ENCODE data around the gene TMEM131L.
"Not testable (repeated sequence)": the region's sequence is repeated elsewhere in the genome, so short reads cannot be mapped to it uniquely, and the experiment has no call there.

TMEM131L gene

DNA sequence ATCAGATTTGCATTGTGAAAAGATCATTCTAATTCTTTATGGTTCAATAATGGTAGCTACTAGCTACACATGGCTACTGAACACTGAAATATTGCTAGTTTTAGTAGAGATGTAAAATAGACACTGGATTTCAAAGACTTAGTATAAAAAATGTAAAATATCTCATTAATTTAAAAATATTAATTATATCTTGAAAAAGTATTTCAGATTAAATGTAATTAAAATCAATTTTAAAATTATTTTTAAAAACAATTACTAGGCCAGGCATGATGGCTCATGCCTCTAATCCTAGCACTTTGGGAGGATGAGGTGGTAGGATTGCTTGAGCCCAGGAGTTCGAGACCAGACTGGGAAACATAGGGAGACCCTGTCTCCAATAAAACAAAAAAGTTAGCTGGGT is 197.5 kb downstream of the TMEM131L start:
- Histone ChIP-seq H4K91ac (ENCODE audit: low read length) (no peak overlapping the region), H3K4ac (ENCODE audit: low read depth in 1 of 2, low read length in 2 of 2) (no peak overlapping the region), H3K4me1 (ENCODE audit: control insufficient read depth, insufficient read depth, low read depth, low read length) (no peaks in the 10 kb centered on the region), H3K18ac (ENCODE audit: low read depth in 1 of 2, low read length in 2 of 2) (no peak overlapping the region), H3K14ac (ENCODE audit: low read length in 2 of 2) (no peak overlapping the region), H2AK5ac (ENCODE audit: low read length, severe bottlenecking) (no peak overlapping the region), H2BK12ac (ENCODE audit: low read length in 2 of 2) (no peak overlapping the region), H2BK5ac (ENCODE audit: low read depth, low read length, poor library complexity, severe bottlenecking) (no peak overlapping the region), H3K27ac (ENCODE audit: low read length, poor library complexity, severe bottlenecking) (no peak overlapping the region), H4K8ac (ENCODE audit: low read length) (no peak overlapping the region), H2BK120ac (ENCODE audit: low read depth, low read length) (no peak overlapping the region), H3K27me3 (ENCODE audit: control insufficient read depth in 1 of 2, insufficient read depth in 1 of 2, low read length in 2 of 2) (peaks cover 0 to 5% of the 10 kb centered on the region in 2 experiments), H3K23ac (ENCODE audit: low read length in 2 of 2) (no peak overlapping the region), H2AFZ (ENCODE audit: low read depth, low read length) (no peak overlapping the region), H3K9me3 (ENCODE audit: control insufficient read depth, low read length) (no peaks in the 10 kb centered on the region), H3K4me2 (ENCODE audit: low read length, poor library complexity, severe bottlenecking) (no peak overlapping the region), H2BK15ac (ENCODE audit: low read depth, poor library complexity, severe bottlenecking) (no peak overlapping the region), H3K79me1 (replicated peaks; ENCODE audit: low read length, poor library complexity, severe bottlenecking) (no peaks in the 10 kb centered on the region), H3K36me3 (ENCODE audit: control insufficient read depth in 1 of 2, insufficient read depth in 2 of 2, low read depth in 1 of 2, low read length in 2 of 2) (no peaks in the 10 kb centered on the region), H3K9ac (ENCODE audit: low read length) (no peak overlapping the region), H3K4me3 (ENCODE audit: insufficient read depth in 1 of 2, low read depth in 1 of 2, low read length in 2 of 2) (no peak overlapping the region)
- 50% methylated on average over 1 of the region's 1 CpG for WGBS
- no peak for DNase-seq

DNA sequence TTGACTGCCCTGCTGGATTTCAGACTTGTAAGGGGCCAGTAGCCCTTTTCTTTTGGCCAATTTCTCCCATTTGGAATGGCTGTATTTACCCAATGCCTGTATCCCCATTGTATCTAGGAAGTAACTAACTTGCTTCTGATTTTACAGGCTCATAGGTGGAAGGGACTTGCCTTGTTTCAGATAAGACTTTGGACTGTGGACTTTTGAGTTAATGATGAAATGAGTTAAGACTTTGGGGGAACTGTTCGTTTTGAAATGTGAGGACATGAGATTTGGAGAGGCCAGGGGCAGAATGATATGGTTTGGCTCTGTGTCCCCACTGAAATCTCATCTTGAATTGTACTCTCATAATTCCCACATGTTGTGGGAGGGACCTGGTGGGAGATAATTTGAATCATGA is 200.3 kb downstream of the TMEM131L start:
- H3K4me2 ChIP-seq (ENCODE audit: low read length, poor library complexity, severe bottlenecking); H3K27ac ChIP-seq (ENCODE audit: low read length, poor library complexity, severe bottlenecking); H3K23ac ChIP-seq (ENCODE audit: low read length in 2 of 2); H3K18ac ChIP-seq (ENCODE audit: low read depth in 1 of 2, low read length in 2 of 2); H4K8ac ChIP-seq (ENCODE audit: low read length); H3K4ac ChIP-seq (ENCODE audit: low read depth in 1 of 2, low read length in 2 of 2); H2BK15ac ChIP-seq (ENCODE audit: low read depth, poor library complexity, severe bottlenecking); H3K4me1 ChIP-seq (ENCODE audit: control insufficient read depth, insufficient read depth, low read depth, low read length); H2BK120ac ChIP-seq (ENCODE audit: low read depth, low read length); H3K9me3 ChIP-seq (ENCODE audit: control insufficient read depth, low read length); H2AK5ac ChIP-seq (ENCODE audit: low read length, severe bottlenecking); H3K79me1 ChIP-seq (replicated peaks; ENCODE audit: low read length, poor library complexity, severe bottlenecking); H4K91ac ChIP-seq (ENCODE audit: low read length); H3K14ac ChIP-seq (ENCODE audit: low read length in 2 of 2); DNase-seq; H3K9ac ChIP-seq (ENCODE audit: low read length); H3K36me3 ChIP-seq (ENCODE audit: control insufficient read depth in 1 of 2, insufficient read depth in 2 of 2, low read depth in 1 of 2, low read length in 2 of 2); H2BK12ac ChIP-seq (ENCODE audit: low read length in 2 of 2); H3K4me3 ChIP-seq (ENCODE audit: insufficient read depth in 1 of 2, low read depth in 1 of 2, low read length in 2 of 2); H2BK5ac ChIP-seq (ENCODE audit: low read depth, low read length, poor library complexity, severe bottlenecking); H2AFZ ChIP-seq (ENCODE audit: low read depth, low read length): not testable (repeated sequence)
- WGBS: 62% methylated on average over 1 of the region's 1 CpG
- peaks cover 0 to 15% of the 10 kb centered on the region in 2 experiments for H3K27me3 ChIP-seq (ENCODE audit: control insufficient read depth in 1 of 2, insufficient read depth in 1 of 2, low read length in 2 of 2)

DNA sequence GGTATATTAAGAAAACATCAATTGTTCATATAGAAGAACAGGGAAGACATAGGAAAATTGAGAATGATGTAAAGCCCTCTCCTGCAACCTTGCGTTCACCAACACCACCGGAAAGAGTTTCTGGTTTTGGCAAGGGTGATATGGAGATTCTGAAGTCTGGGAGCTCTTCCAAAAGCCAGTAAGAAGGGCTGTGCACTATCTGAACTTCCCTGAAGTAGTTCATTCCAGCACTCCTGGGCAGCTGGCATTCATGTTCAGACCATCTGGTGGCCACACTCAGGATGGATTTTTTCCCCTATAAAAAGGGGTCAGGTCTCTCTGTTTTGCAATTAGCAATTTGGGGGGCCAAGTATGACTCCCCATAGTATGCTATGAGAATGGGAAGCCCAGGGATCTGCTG is 202.5 kb downstream of the TMEM131L start:
- Histone ChIP-seq H3K23ac (ENCODE audit: low read length in 2 of 2) (no peak overlapping the region), H3K27me3 (ENCODE audit: control insufficient read depth in 1 of 2, insufficient read depth in 1 of 2, low read length in 2 of 2) (peaks cover 0 to 15% of the 10 kb centered on the region in 2 experiments), H3K4ac (ENCODE audit: low read depth in 1 of 2, low read length in 2 of 2) (no peak overlapping the region), H2BK5ac (ENCODE audit: low read depth, low read length, poor library complexity, severe bottlenecking) (no peak overlapping the region), H3K9ac (ENCODE audit: low read length) (no peak overlapping the region), H3K4me2 (ENCODE audit: low read length, poor library complexity, severe bottlenecking) (no peak overlapping the region), H4K8ac (ENCODE audit: low read length) (no peak overlapping the region), H3K27ac (ENCODE audit: low read length, poor library complexity, severe bottlenecking) (no peak overlapping the region), H2AFZ (ENCODE audit: low read depth, low read length) (no peak overlapping the region), H3K9me3 (ENCODE audit: control insufficient read depth, low read length) (no peaks in the 10 kb centered on the region), H3K14ac (ENCODE audit: low read length in 2 of 2) (no peak overlapping the region), H3K79me1 (replicated peaks; ENCODE audit: low read length, poor library complexity, severe bottlenecking) (no peaks in the 10 kb centered on the region), H2BK120ac (ENCODE audit: low read depth, low read length) (no peak overlapping the region), H2BK15ac (ENCODE audit: low read depth, poor library complexity, severe bottlenecking) (no peak overlapping the region), H2AK5ac (ENCODE audit: low read length, severe bottlenecking) (no peak overlapping the region), H3K36me3 (ENCODE audit: control insufficient read depth in 1 of 2, insufficient read depth in 2 of 2, low read depth in 1 of 2, low read length in 2 of 2) (no peaks in the 10 kb centered on the region), H3K18ac (ENCODE audit: low read depth in 1 of 2, low read length in 2 of 2) (no peak overlapping the region), H4K91ac (ENCODE audit: low read length) (no peak overlapping the region), H3K4me3 (ENCODE audit: insufficient read depth in 1 of 2, low read depth in 1 of 2, low read length in 2 of 2) (no peak overlapping the region), H3K4me1 (ENCODE audit: control insufficient read depth, insufficient read depth, low read depth, low read length) (no peaks in the 10 kb centered on the region), H2BK12ac (ENCODE audit: low read length in 2 of 2) (no peak overlapping the region)
- WGBS: 98% methylated on average over 2 of the region's 2 CpGs
- no peak for DNase-seq

DNA sequence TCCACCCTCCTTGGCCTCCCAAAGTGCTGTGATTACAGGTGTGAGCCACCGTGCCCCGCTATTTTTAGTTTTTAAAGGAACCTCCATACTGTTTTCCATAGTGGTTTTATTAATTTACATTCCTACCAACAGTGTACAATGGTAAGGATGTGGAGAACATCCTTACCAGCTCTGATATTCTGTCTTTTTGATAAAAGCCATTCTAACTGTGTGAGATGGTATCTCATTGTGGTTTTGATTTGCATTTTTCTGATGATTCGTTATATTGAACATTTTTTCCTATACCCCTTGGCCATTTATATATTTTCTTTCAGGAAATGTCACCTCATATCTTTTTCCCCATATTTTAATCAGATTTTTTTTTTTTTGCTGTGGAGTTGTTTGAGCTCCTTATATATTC is 203.7 kb downstream of the TMEM131L start:
- Histone ChIP-seq H3K9ac (ENCODE audit: low read length) (no peak overlapping the region), H3K4me1 (ENCODE audit: control insufficient read depth, insufficient read depth, low read depth, low read length) (no peaks in the 10 kb centered on the region), H3K27ac (ENCODE audit: low read length, poor library complexity, severe bottlenecking) (no peak overlapping the region), H3K36me3 (ENCODE audit: control insufficient read depth in 1 of 2, insufficient read depth in 2 of 2, low read depth in 1 of 2, low read length in 2 of 2) (no peaks in the 10 kb centered on the region), H2BK12ac (ENCODE audit: low read length in 2 of 2) (no peak overlapping the region), H2BK120ac (ENCODE audit: low read depth, low read length) (no peak overlapping the region), H3K4me2 (ENCODE audit: low read length, poor library complexity, severe bottlenecking) (no peak overlapping the region), H3K18ac (ENCODE audit: low read depth in 1 of 2, low read length in 2 of 2) (no peak overlapping the region), H3K23ac (ENCODE audit: low read length in 2 of 2) (no peak overlapping the region), H3K27me3 (ENCODE audit: control insufficient read depth in 1 of 2, insufficient read depth in 1 of 2, low read length in 2 of 2) (peaks cover 0 to 15% of the 10 kb centered on the region in 2 experiments), H2AFZ (ENCODE audit: low read depth, low read length) (no peak overlapping the region), H4K91ac (ENCODE audit: low read length) (no peak overlapping the region), H3K9me3 (ENCODE audit: control insufficient read depth, low read length) (no peaks in the 10 kb centered on the region), H2BK5ac (ENCODE audit: low read depth, low read length, poor library complexity, severe bottlenecking) (no peak overlapping the region), H3K79me1 (replicated peaks; ENCODE audit: low read length, poor library complexity, severe bottlenecking) (no peaks in the 10 kb centered on the region), H3K4ac (ENCODE audit: low read depth in 1 of 2, low read length in 2 of 2) (no peak overlapping the region), H4K8ac (ENCODE audit: low read length) (no peak overlapping the region), H3K4me3 (ENCODE audit: insufficient read depth in 1 of 2, low read depth in 1 of 2, low read length in 2 of 2) (no peak overlapping the region), H2BK15ac (ENCODE audit: low read depth, poor library complexity, severe bottlenecking) (no peak overlapping the region), H2AK5ac (ENCODE audit: low read length, severe bottlenecking) (no peak overlapping the region), H3K14ac (ENCODE audit: low read length in 2 of 2) (no peak overlapping the region)
- no CpG with 5 or more reads among the region's 3 CpGs for WGBS
- no peak for DNase-seq
